Endothelial cell of hepatic sinusoid (primary cell): ENCODE data around the gene ZFYVE28.

Source experiments
- in situ Hi-C: cut with HindIII; loops from 2 replicates; pipeline ENCODE4 v1.10.0; 2017; ENCODE audit warnings: low sequenced_read_pairs

The ZFYVE28 gene

DNA sequence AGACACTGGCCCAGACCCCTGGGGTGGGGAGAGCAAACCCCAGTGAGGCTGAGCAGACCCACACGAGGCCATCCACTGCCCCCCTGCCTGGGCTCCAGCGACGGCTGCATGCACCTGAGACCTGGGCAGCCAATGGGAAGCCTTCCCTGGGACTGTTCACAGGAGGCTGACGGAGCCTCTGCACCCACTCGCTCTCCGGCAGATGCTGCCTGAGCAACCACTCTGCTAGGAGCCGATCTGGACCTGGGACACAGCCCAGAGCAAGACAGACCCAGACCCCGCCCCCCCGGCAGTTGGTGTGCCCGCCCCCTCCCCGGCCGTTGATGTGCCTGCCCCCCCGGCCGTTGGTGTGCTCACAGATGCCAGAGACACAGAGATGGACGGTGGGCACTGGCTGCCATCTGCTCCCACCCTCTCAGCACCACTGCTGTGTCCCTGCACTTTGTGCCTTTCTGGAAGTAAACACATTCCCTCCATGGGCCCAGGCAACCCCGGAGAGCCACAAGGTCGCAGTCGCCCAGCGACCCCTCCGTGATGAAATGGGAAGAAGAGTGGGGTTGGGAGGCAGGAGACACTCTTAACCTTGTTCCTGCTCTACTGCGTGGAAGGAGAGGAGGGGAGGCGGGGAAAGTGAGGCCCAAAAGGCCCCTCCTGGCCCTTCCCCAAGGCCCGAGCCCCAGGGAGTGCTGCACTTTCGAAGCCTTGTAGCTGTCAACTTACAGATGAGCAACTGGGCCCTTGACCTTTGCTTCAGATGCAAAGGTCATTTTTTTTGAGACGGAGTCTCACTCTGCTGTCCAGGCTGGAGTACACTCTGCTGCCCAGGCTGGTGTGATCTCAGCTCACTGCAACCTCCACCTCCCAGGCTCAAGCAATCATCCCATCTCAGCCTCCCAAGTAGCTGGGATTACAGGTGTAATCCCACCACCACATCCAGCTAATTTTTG is 62.0 kb downstream of the ZFYVE28 start:
- in situ Hi-C loops: no loop called here

- in situ Hi-C loops: no loop called here
Measured at GRCh38 chr4:2354760-2355159, 63.7 kb downstream of the ZFYVE28 start.

GRCh38 chr4:2354118-2354517 is 64.3 kb downstream of the ZFYVE28 start:
- in situ Hi-C loops: no loop called here

- in situ Hi-C loops: no loop called here
Measured at GRCh38 chr4:2353222-2354107, 65.0 kb downstream of the ZFYVE28 start.

- in situ Hi-C loops: no loop called here
Measured at GRCh38 chr4:2352729-2353221, 65.7 kb downstream of the ZFYVE28 start.

GRCh38 chr4:2352171-2352570 is 66.3 kb downstream of the ZFYVE28 start:
- in situ Hi-C loops: no loop called here

- in situ Hi-C loops: no loop called here
Measured at GRCh38 chr4:2350982-2351381, 67.5 kb downstream of the ZFYVE28 start.

DNA sequence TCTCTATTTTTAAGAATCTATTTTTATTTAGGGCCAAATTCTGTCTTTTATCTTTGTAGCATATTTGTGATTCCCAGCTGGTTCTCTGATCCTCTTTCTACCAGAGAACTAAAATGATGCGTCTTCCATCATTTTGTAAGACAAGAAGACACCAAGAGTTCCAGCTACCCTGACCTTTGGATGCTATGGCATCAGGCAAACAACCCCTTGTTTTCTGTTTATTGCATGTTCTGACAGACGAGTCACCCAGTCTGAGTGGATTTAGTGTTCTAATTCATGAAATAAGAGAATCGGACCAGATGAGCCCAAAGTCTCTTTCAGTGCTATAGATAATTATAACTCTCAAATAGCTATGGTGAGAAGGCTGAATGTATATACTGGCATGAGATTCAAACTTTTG is 69.7 kb downstream of the ZFYVE28 start:
- in situ Hi-C loops: no loop called here

GRCh38 chr4:2347190-2347589 is 71.3 kb downstream of the ZFYVE28 start:
- in situ Hi-C loops: no loop called here

DNA sequence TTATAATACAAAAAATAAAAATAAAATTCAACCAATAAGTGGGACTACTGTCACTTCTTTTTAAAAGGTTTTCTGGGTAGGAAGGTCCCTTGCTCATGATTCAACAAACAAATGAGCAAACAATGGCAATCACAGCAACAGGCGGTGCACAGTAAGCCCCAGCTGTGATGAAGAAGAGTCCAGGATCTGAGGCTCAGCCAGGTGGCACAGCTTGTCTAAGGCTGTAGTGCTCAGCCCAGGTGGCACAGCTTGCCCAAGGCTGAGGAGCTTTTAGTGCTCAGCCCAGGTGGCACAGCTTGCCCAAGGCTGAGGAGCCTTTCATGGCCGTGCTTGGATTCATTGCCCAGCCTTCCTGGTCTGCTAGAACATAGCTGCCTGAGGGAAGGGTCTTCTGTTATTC is 75.0 kb downstream of the ZFYVE28 start:
- in situ Hi-C loops: no loop called here

DNA sequence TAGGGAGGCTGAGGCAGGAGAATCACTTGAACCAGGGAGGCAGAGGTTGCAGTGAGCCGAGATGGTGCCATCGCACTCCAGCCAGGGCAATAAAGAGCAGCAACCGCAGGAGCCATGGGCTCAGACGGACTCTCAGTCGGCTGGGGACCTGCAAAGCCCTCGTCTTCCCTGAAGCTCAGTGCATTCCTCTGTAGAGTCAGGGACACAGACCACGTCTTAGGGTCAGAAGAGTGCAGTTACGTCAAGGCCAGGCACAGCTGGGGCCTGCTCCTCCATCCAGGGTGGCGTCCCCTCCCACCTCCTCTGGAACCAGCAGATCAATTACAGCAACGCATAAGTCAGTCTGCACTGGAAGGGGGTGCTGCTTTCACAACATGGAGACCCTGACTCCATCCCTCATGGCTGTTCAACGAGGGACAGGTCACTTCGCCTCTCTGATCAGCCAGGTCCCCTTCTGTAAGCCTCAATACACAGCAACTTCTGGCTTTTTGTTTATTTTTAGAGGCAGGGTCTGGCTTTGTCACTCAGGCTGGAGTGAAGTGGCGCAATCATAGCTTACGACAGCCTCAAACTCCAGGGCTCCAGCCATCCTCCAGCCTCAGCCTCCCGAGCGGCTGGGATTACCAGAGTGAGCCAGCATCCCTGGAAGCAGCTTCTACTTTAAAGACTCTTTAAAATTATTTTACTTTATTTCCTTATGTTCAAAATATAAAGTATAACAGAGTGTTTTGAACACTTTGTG is 76.4 kb downstream of the ZFYVE28 start:
- in situ Hi-C loops: no loop called here

DNA sequence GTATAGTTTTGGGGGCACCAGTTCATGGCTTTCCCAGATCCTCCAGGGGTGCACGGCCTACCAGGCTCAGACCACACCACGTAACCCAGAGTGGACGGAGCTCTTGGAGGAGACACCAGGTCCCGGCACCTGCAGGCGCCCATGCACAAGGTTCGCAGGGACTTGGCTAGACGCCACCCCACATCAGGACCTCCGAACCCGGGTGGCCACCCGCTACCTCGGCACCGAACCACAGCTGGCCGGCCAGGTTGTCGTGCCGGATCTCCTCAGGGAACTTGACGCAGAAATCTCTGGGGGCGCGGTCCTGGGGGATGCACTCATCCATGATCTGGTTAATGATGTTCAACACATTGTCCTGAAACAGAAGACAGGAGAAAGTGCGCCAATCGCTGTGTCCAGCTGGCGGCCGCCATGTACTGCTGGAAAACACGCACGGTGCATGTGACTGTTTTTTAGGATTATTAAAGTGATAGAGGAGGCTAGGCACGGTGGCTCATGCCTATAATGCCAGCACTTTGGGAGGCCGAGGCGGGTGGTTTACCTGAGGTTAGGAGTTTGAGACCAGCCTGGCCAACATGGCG is 77.1 kb downstream of the ZFYVE28 start:
- in situ Hi-C loops: no loop called here

- in situ Hi-C loops: no loop called here
Measured at GRCh38 chr4:2340272-2341061, 78.0 kb downstream of the ZFYVE28 start.

GRCh38 chr4:2339458-2340271 is 78.8 kb downstream of the ZFYVE28 start:
- in situ Hi-C loops: no loop called here

GRCh38 chr4:2338754-2339457 is 79.5 kb downstream of the ZFYVE28 start:
- in situ Hi-C loops: no loop called here

DNA sequence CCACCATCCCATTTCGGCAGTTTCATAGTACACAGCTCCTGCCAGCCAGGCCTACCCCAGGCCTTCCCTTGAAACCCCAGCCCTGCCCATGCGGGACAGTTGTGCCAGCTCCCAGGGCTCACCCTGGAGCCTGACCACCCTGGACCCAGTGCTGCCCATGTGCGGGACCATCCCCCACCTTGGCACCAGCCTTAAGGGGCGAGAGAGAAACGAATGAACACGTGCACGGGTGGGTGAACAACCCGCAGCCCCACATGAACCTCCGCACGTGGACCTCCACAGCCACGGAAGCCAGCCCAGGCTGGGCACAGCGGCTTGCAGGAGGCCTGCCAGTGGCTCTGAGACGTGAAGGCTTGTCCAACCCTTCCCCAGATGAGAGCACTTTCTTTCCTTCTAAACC is 80.5 kb downstream of the ZFYVE28 start:
- in situ Hi-C loops: no loop called here

GRCh38 chr4:2337131-2337723 is 81.2 kb downstream of the ZFYVE28 start:
- in situ Hi-C loops: no loop called here

DNA sequence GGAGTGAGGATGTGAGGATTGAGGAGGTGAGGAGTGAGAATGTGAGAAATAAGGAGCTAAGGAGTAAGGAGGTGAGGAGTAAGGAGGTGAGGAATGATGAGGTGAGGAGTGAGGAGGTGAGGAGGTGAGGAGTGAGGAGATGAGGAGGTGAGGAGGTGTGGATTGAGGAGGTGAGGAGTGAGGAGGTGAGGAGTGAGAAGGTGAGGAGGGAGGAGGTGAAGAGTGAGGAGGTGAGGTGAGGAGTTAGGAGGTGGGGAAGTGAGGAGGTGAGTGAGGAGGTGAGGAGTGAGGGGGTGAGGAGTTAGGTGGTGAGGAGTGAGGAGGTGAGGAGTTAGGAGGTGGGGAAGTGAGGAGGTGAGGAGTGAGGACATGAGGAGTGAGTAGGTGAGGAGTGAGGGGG is 81.8 kb downstream of the ZFYVE28 start:
- in situ Hi-C loops: no loop called here
